GM12878 (cell line): ENCODE data around the gene C1QTNF9. TPM values are rescaled to one million over a fixed set of nuclear protein-coding genes. Genes with fewer than 3 reads are reported as not detected.

Experiments
- ATAC-seq: fragments of 200-7000 bp; cut with Tn5 transposase; 3 replicates; pipeline ENCODE4 v1.9.1; 2020; ENCODE audit warnings: mild to moderate bottlenecking, moderate library complexity
- BruUV-seq: library from RNA; stranded (reverse); fragments of 400-500 nt; replicated peaks from 2 replicates; lab custom pipeline; 2021; lab: Mats Ljungman, UMichigan
- CTCF ChIA-PET: fragments of 300-600 bp; sonication (Branson Sonifier 250); formaldehyde crosslinking; extraction: SDS; loops from one replicate; lab custom pipeline; 2021; ENCODE audit warnings: inconsistent platforms; lab: Yijun Ruan, JAX
- POLR2A ChIA-PET: fragments of 350-600 bp; formaldehyde crosslinking; extraction: SDS; loops from one replicate; lab custom pipeline; 2021; ENCODE audit warnings: inconsistent platforms; lab: Charles Lee
- RAD21 ChIA-PET: fragments of 300-600 bp; sonication (Branson Sonifier 250); formaldehyde crosslinking; loops from one replicate; lab custom pipeline; 2023; ENCODE audit warnings: antibody characterized with exemption; ENCODE audit not compliant: unreplicated experiment; lab: Charles Lee
- SMC1A ChIA-PET: fragments of 300-600 bp; sonication (Branson Sonifier 250); formaldehyde crosslinking; loops from one replicate; lab custom pipeline; 2023; ENCODE audit not compliant: unreplicated experiment, uncharacterized antibody; lab: Charles Lee
- DNase-seq: peaks from one replicate; pipeline ENCODE4 v3.0.0-alpha.2; 2011; ENCODE audit warnings: low read depth, low spot score
- FAIRE-seq: peaks from 3 replicates; lab custom pipeline; 2011; peaks lifted over from hg19 to GRCh38; lab: Jason Lieb, UNC
- H2AFZ ChIP-seq: 2 replicates; pipeline ENCODE4 v1.6.0; 2011; ENCODE audit warnings: low read depth, low read length, control low read depth; ENCODE audit not compliant: control insufficient read depth
- H3K27ac ChIP-seq: 2 replicates; pipeline ENCODE4 v1.5.1; 2011; ENCODE audit warnings: control low read depth; ENCODE audit not compliant: control insufficient read depth, insufficient read depth
- H3K27me3 ChIP-seq, 2 experiments: replicated peaks in 1 of 2; 2 replicates each; pipeline versions ENCODE4 v1.6.0 to v1.6.1; 2011; ENCODE audit warnings: low read length in 1 of 2; ENCODE audit not compliant: control insufficient read depth in 2 of 2, insufficient read depth in 2 of 2
- H3K36me3 ChIP-seq, 2 experiments: 2 replicates each; pipeline ENCODE4 v1.5.1; 2011; ENCODE audit warnings: low read length in 1 of 2; ENCODE audit not compliant: control insufficient read depth in 2 of 2, insufficient read depth in 2 of 2
- H3K4me1 ChIP-seq: 2 replicates; pipeline ENCODE4 v1.6.1; 2011; ENCODE audit warnings: mild to moderate bottlenecking, low read length, moderate library complexity, mixed read lengths; ENCODE audit not compliant: control insufficient read depth, insufficient read depth
- H3K4me2 ChIP-seq: 2 replicates; pipeline ENCODE4 v1.6.0; 2011; ENCODE audit warnings: control low read depth; ENCODE audit not compliant: control insufficient read depth, insufficient read depth
- H3K4me3 ChIP-seq: fragments of 200-600 bp; sonication (generic); 2 replicates; pipeline ENCODE4 v1.5.1; 2016
- H3K79me2 ChIP-seq: 2 replicates; pipeline ENCODE4 v1.6.0; 2011; ENCODE audit warnings: low read length; ENCODE audit not compliant: control insufficient read depth, insufficient read depth
- H3K9ac ChIP-seq: 2 replicates; pipeline ENCODE4 v1.8.0; 2011; ENCODE audit warnings: low read length, control low read depth, mixed read lengths; ENCODE audit not compliant: control insufficient read depth, insufficient read depth
- H3K9me3 ChIP-seq: replicated peaks from 3 replicates; pipeline ENCODE4 v1.5.1; 2011; ENCODE audit warnings: mild to moderate bottlenecking, low read length; ENCODE audit not compliant: control insufficient read depth, insufficient read depth
- H4K20me1 ChIP-seq: 2 replicates; pipeline ENCODE4 v1.6.0; 2011; ENCODE audit not compliant: control insufficient read depth, insufficient read depth
- BACH1 ChIP-seq: fragments of 450-650 bp; IDR thresholded peaks from 2 replicates; pipeline ENCODE4 v1.6.1; 2017; ENCODE audit warnings: mild to moderate bottlenecking, borderline replicate concordance
- CREB1 ChIP-seq: IDR thresholded peaks from 2 replicates; pipeline ENCODE4 v1.6.1; 2012; ENCODE audit warnings: low read depth, mild to moderate bottlenecking, inconsistent platforms
- CREM ChIP-seq: IDR thresholded peaks from 2 replicates; pipeline ENCODE4 v1.6.1; 2014; ENCODE audit warnings: antibody characterized with exemption, low read depth
- ELK1 ChIP-seq: IDR thresholded peaks from 2 replicates; pipeline ENCODE4 v1.6.1; 2012; ENCODE audit warnings: low read depth, low read length, improper control_type of control experiment
- ETV6 ChIP-seq, 2 experiments: fragments of 450-650 bp in 1 of 2; IDR thresholded peaks in 1 of 2; conservative IDR thresholded peaks in 1 of 2; 2 replicates each; pipeline ENCODE4 v1.6.1; 2014; ENCODE audit warnings: antibody characterized with exemption in 1 of 2, borderline replicate concordance in 1 of 2, low read depth in 1 of 2, mild to moderate bottlenecking in 1 of 2, moderate library complexity in 1 of 2
- HSF1 ChIP-seq: fragments of 150-350 bp; IDR thresholded peaks from 2 replicates; pipeline ENCODE4 v1.6.1; 2014; ENCODE audit warnings: mild to moderate bottlenecking, low read depth, low read length
- IKZF2 ChIP-seq, 2 experiments: fragments of 450-650 bp; IDR thresholded peaks; 2 replicates each; pipeline ENCODE4 v1.6.1; 2017; ENCODE audit warnings: mild to moderate bottlenecking in 2 of 2, moderate library complexity in 2 of 2
- NFIC ChIP-seq: IDR thresholded peaks from 2 replicates; pipeline ENCODE4 v1.6.1; 2012; ENCODE audit warnings: low read depth, mild to moderate bottlenecking, inconsistent platforms, low read length, moderate library complexity
- NFYB ChIP-seq: IDR thresholded peaks from 2 replicates; pipeline ENCODE4 v1.6.1; 2011; ENCODE audit warnings: low read depth, mild to moderate bottlenecking, low read length, improper control_type of control experiment, moderate library complexity; ENCODE audit not compliant: insufficient read depth
- NR2C2 ChIP-seq: IDR thresholded peaks from 2 replicates; pipeline ENCODE4 v1.6.1; 2011; ENCODE audit warnings: borderline replicate concordance, low read depth; ENCODE audit not compliant: control insufficient read depth, insufficient read length
- SMAD5 ChIP-seq: IDR thresholded peaks from 2 replicates; pipeline ENCODE4 v1.6.1; 2016; ENCODE audit warnings: antibody characterized with exemption, low read depth
- SPI1 ChIP-seq: IDR thresholded peaks from 2 replicates; pipeline ENCODE4 v1.6.1; 2011; ENCODE audit warnings: low read depth, mild to moderate bottlenecking, low read length, moderate library complexity, borderline replicate concordance; ENCODE audit not compliant: insufficient read depth
- TCF3 ChIP-seq: IDR thresholded peaks from 2 replicates; pipeline ENCODE4 v1.6.1; 2012; ENCODE audit warnings: low read depth, mild to moderate bottlenecking, low read length, borderline replicate concordance; ENCODE audit not compliant: insufficient read depth
- TCF7 ChIP-seq: IDR thresholded peaks from 2 replicates; pipeline ENCODE4 v1.6.1; 2014; ENCODE audit warnings: antibody characterized with exemption, borderline replicate concordance
- YY1 ChIP-seq: IDR thresholded peaks from 2 replicates; pipeline ENCODE4 v1.6.1; 2011; ENCODE audit warnings: low read depth, mild to moderate bottlenecking, low read length
- ZNF217 ChIP-seq: fragments of 450-650 bp; IDR thresholded peaks from 2 replicates; pipeline ENCODE4 v1.6.1; 2017; ENCODE audit warnings: antibody characterized with exemption, mild to moderate bottlenecking
- ZNF24 ChIP-seq: fragments of 450-650 bp; IDR thresholded peaks from 2 replicates; pipeline ENCODE4 v1.6.1; 2017; ENCODE audit warnings: antibody characterized with exemption, mild to moderate bottlenecking
- WGBS: methylation state at CpG from one replicate; pipeline ENCODE4 v1.1.6; 2016; ENCODE audit warnings: low lambda C conversion rate; ENCODE audit not compliant: insufficient replicate concordance, insufficient coverage; ENCODE audit errors: missing lambda C conversion rate; 5-methylcytosine and 5-hydroxymethylcytosine counted together
- in situ Hi-C: fragments of 300-500 bp; cut with MboI; formaldehyde crosslinking; loops from 9 replicates; pipeline ENCODE4 v1.14.3; 2018; ENCODE audit warnings: mixed read lengths
- intact Hi-C: fragments of 100-400 bp; cut with micrococcal nuclease; formaldehyde crosslinking; loops from one replicate; pipeline ENCODE4 v1.14.2; 2022; ENCODE audit not compliant: unreplicated experiment
- polyA plus RNA-seq, 11 experiments: library from polyadenylated mRNA; depleted of rRNA in 4 of 11; unstranded in 6 of 11; stranded (reverse) in 5 of 11; fragments of >200 nt; fragmentation: Nextera tagmentation in 4 of 11; fragmentation: Illumina TruSeq in 1 of 11; extraction: Ambion mirVana in 4 of 11; extraction: Trizol in 1 of 11; gene quantifications; 1 replicate in 1 of 11; 2 replicates in 10 of 11; pipeline versions ENCODE4 v1.2.1 to v1.2.3, GENCODE V29; 2011 to 2016; ENCODE audit warnings: inconsistent platforms in 2 of 11, missing spikeins in 2 of 11, low read depth in 1 of 11
- total RNA-seq, 4 experiments: library from RNA; depleted of rRNA in 3 of 4; stranded (reverse); fragments of >200 nt in 3 of 4; fragmentation: Illumina TruSeq in 1 of 4; extraction: Trizol in 1 of 4; gene quantifications; 2 replicates each; pipeline versions ENCODE4 v1.2.1 to v1.2.3, GENCODE V29; 2013 to 2021
- TF ChIP-seq, protein P1 (sequence below): fragments of 150-350 bp; IDR thresholded peaks from 2 replicates; pipeline ENCODE4 v1.6.1; 2016; ENCODE audit warnings: low read depth, low read length

Gene C1QTNF9
- total and polyA plus RNA-seq, 10 of the 15 experiments (the other 5 are each of a cell fraction or from before 2014, with no cell fraction given) = not detected

GRCh38 chr13:24270639-24271141 is 38.7 kb upstream of the C1QTNF9 start:
- intact Hi-C loops = loop anchor here (5.0 kb wide), 1 partner anchor 242 kb away; the partner anchor contains the start of gene PARP4
- WGBS = 1% methylated on average over 10 of the region's 10 CpGs
- FAIRE-seq = no peak
- no peak for TF ChIP-seq TCF7
- TF ChIP-seq IKZF2 (IDR thresholded peaks at IDR 0.05) = peak; percentile 89 to 90
- no peak for TF ChIP-seq HSF1
- no peak for TF ChIP-seq ZNF24
- TF ChIP-seq NR2C2 = no peak
- no peak for TF ChIP-seq SMAD5
- TF ChIP-seq ELK1 = no peak
- 0 out of 2 replicates have a peak, but pooled peaks have one; percentile 31 for TF ChIP-seq BACH1
- peak in 1 of 2 experiments; percentile 55; a peak in 1 of 4 replicates for TF ChIP-seq ETV6 (conservative IDR thresholded peaks at IDR 0.05 in 1 of 2, IDR thresholded peaks at IDR 0.05 in 1 of 2; ENCODE audit: borderline replicate concordance in 1 of 2, low read depth in 1 of 2)
- peak; percentile 54; the same call in 1 of the 2 replicates for TF ChIP-seq TCF3
- 0 out of 2 replicates have a peak, but pooled peaks have one; percentile 19 for TF ChIP-seq SPI1
- TF ChIP-seq NFIC = peak; percentile 46; the same call in 1 of the 2 replicates
- no peak for TF ChIP-seq NFYB
- peak; percentile 34; the same call in 1 of the 2 replicates for TF ChIP-seq YY1
- TF ChIP-seq ZNF217 = no peak
- TF ChIP-seq CREB1 = 0 out of 2 replicates have a peak, but pooled peaks have one; percentile 11
- TF ChIP-seq, protein P1, sequence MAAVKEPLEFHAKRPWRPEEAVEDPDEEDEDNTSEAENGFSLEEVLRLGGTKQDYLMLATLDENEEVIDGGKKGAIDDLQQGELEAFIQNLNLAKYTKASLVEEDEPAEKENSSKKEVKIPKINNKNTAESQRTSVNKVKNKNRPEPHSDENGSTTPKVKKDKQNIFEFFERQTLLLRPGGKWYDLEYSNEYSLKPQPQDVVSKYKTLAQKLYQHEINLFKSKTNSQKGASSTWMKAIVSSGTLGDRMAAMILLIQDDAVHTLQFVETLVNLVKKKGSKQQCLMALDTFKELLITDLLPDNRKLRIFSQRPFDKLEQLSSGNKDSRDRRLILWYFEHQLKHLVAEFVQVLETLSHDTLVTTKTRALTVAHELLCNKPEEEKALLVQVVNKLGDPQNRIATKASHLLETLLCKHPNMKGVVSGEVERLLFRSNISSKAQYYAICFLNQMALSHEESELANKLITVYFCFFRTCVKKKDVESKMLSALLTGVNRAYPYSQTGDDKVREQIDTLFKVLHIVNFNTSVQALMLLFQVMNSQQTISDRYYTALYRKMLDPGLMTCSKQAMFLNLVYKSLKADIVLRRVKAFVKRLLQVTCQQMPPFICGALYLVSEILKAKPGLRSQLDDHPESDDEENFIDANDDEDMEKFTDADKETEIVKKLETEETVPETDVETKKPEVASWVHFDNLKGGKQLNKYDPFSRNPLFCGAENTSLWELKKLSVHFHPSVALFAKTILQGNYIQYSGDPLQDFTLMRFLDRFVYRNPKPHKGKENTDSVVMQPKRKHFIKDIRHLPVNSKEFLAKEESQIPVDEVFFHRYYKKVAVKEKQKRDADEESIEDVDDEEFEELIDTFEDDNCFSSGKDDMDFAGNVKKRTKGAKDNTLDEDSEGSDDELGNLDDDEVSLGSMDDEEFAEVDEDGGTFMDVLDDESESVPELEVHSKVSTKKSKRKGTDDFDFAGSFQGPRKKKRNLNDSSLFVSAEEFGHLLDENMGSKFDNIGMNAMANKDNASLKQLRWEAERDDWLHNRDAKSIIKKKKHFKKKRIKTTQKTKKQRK = no peak
- TF ChIP-seq CREM = peak; percentile 48; the same call in 1 of the 2 replicates

More at GRCh38 chr13:24270639-24271141, 38.7 kb upstream of the C1QTNF9 start:
- DNase-seq (peak; percentile 38), ATAC-seq (peak; percentile 71)
- Histone ChIP-seq H3K27ac (peak overlapping the region; percentile 93), H2AFZ (peak overlapping the region; percentile 78), H3K79me2 (peaks cover 43% of the 10 kb centered on the region), H3K9me3 (no peaks in the 10 kb centered on the region), H3K27me3 (no peaks in the 10 kb centered on the region), H3K9ac (peak overlapping the region; percentile 83), H4K20me1 (no peaks in the 10 kb centered on the region), H3K4me3 (peak overlapping the region; percentile 60), H3K4me1 (peaks cover 46% of the 10 kb centered on the region), H3K4me2 (peak overlapping the region; percentile 82), H3K36me3 (no peaks in the 10 kb centered on the region)
- ChIA-PET POLR2A (interaction anchor here (0.6 to 1.3 kb wide), 4 partner anchors 12 to 265 kb away, joined by 3 to 6 read pairs (median 4); no protein-coding TSS in a partner anchor), SMC1A (interaction anchor here (1.3 to 2.2 kb wide), 7 partner anchors 9 to 335 kb away, joined by 3 to 15 read pairs (median 7); no protein-coding TSS in a partner anchor), RAD21 (interaction anchor here (0.9 to 6.9 kb wide), 5 partner anchors 10 to 46 kb away, joined by 3 to 80 read pairs (median 6); no protein-coding TSS in a partner anchor), CTCF (interaction anchor here (1.0 to 3.0 kb wide), 6 partner anchors 9 to 42 kb away, joined by 3 to 15 read pairs (median 4); no protein-coding TSS in a partner anchor)
- no TSS peak for BruUV-seq
- in situ Hi-C loops = no loop called here
